ENCODE results near the gene ACKR4. TPM values are rescaled to one million over a fixed set of nuclear protein-coding genes. Genes with fewer than 3 reads are reported as not detected.

Gene ACKR4
- total and polyA plus RNA-seq, 2 of the 8 experiments (the other 6 are each of a cell fraction or from before 2014, with no cell fraction given) = not detected

DNA sequence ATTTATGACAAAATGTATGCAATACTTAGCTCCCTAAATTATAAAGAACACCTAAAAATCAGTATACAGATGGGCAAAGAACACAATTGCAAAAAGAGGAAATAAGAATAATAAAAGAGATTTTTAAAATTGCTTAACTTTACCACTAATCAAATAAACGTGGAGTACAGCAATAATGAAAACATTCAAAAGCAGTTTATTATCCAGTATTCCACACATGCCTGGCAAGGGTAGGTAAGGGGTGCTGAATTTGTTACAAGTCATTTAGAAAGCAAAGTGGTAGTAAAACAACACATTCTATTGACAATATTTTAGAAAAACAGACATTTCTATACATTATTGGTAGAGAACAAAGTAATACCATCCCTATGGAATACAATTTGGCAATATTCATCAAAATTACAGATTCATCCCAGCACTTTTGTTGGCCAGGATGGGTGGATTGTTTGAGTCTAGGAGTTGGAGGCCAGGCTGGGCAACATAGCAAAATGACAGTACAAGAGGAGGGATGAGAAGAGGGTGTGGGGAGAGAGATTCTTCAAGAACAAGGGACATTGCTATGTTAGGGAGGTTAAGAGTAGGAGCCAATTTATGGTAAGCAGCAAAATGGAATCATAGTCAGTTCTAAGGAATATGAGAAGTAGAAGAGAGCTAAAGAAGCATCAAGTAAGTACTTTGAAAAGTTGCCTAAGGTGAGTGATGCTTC, 3.7 kb upstream of the ACKR4 start (continued):
- TF ChIP-seq, protein P1, sequence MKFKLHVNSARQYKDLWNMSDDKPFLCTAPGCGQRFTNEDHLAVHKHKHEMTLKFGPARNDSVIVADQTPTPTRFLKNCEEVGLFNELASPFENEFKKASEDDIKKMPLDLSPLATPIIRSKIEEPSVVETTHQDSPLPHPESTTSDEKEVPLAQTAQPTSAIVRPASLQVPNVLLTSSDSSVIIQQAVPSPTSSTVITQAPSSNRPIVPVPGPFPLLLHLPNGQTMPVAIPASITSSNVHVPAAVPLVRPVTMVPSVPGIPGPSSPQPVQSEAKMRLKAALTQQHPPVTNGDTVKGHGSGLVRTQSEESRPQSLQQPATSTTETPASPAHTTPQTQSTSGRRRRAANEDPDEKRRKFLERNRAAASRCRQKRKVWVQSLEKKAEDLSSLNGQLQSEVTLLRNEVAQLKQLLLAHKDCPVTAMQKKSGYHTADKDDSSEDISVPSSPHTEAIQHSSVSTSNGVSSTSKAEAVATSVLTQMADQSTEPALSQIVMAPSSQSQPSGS (IDR thresholded peaks at IDR 0.05; ENCODE audit: low read length) = no peak
- TF ChIP-seq ZNF274 (IDR thresholded peaks at IDR 0.05; ENCODE audit: borderline replicate concordance, extremely low read depth, low read length) = no peak
- no peak for TF ChIP-seq KDM1A (IDR thresholded peaks at IDR 0.05; ENCODE audit: borderline replicate concordance, low read length)
- no peak for TF ChIP-seq CBX8 (IDR thresholded peaks at IDR 0.05; ENCODE audit: borderline replicate concordance, low read depth, low read length)
- TF ChIP-seq POLR2AphosphoS5 (IDR thresholded peaks at IDR 0.05; ENCODE audit: low read depth, low read length) = no peak
- TF ChIP-seq BCL11A (IDR thresholded peaks at IDR 0.05; ENCODE audit: low read depth in 2 of 2, low read length in 2 of 2) = no peak
